Activated CD4-positive, alpha-beta T cell treated with anti-CD3 and anti-CD28 coated beads, Interleukin-2, amount 10 ng/mL, durations not matched to agents 7 days and 5 days (primary cell): ENCODE measurements around the gene HDAC4. TPM values are rescaled to one million over a fixed set of nuclear protein-coding genes. Genes with fewer than 3 reads are reported as not detected.

Source experiments
- CTCF ChIA-PET: fragments of 350-600 bp; sonication (Branson Sonifier 250); formaldehyde crosslinking; loops from one replicate; lab custom pipeline; 2021; ENCODE audit warnings: antibody characterized with exemption; lab: Charles Lee
- POLR2A ChIA-PET: fragments of 350-600 bp; sonication (Branson Sonifier 250); formaldehyde crosslinking; loops from one replicate; lab custom pipeline; 2021; ENCODE audit warnings: antibody characterized with exemption; lab: Charles Lee
- DNase-seq: peaks from one replicate; pipeline ENCODE4 v3.0.0-alpha.2; 2020
- H3K27ac Mint-ChIP-seq: one replicate; pipeline ENCODE4 v1.8.0; 2021; ENCODE audit warnings: mild to moderate bottlenecking, moderate library complexity, mixed read lengths
- H3K27me3 Mint-ChIP-seq: one replicate; pipeline ENCODE4 v1.8.0; 2021; ENCODE audit warnings: mixed read lengths
- H3K36me3 Mint-ChIP-seq: one replicate; pipeline ENCODE4 v1.8.0; 2021; ENCODE audit warnings: low read depth, mixed read lengths
- H3K4me1 Mint-ChIP-seq: one replicate; pipeline ENCODE4 v1.8.0; 2021; ENCODE audit warnings: mixed read lengths
- H3K4me3 Mint-ChIP-seq: one replicate; pipeline ENCODE4 v1.8.0; 2021; ENCODE audit warnings: mild to moderate bottlenecking, moderate library complexity, mixed read lengths
- H3K9me3 Mint-ChIP-seq: one replicate; pipeline ENCODE4 v1.8.0; 2021; ENCODE audit warnings: mixed read lengths
- total RNA-seq, 2 experiments: library from RNA; stranded (reverse); gene quantifications; one replicate each; pipeline ENCODE4 v1.2.3, GENCODE V29; 2021

HDAC4 gene
- total RNA-seq, 2 experiments from 2014 or later: 57.1 to 68.4 TPM

DNA sequence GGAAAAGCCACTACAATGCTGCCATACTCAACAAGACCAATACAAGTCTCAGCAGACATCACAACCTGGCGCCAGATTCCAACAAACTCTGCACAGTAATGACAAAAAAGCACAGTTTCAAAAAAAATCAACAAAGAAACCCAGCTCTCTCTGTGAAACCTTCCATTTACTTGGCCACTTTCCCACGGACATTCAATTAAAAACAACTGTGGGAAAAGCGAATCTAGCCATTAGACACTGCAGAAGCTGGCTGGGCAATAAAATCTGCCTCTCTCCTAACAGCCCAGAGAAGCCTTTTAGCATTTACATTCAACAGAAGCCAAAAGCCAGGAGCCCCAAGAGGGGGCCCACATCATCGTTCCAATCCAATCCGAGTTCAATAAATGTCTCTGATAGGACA, 128.9 kb downstream of the HDAC4 start:
- peaks cover 22% of the 10 kb centered on the region for H3K36me3 Mint-ChIP-seq
- peaks cover 7% of the 10 kb centered on the region for H3K27me3 Mint-ChIP-seq
- H3K27ac Mint-ChIP-seq: no peak overlapping the region
- H3K9me3 Mint-ChIP-seq: no peaks in the 10 kb centered on the region
- no peak for DNase-seq
- peaks cover 91% of the 10 kb centered on the region for H3K4me1 Mint-ChIP-seq
- ChIA-PET POLR2A (no interaction called here), CTCF (interaction anchor here (1.2 to 1.4 kb wide), 2 partner anchors 10 to 14 kb away, joined by 3 read pairs; no protein-coding TSS in a partner anchor)
- H3K4me3 Mint-ChIP-seq: no peak overlapping the region

DNA sequence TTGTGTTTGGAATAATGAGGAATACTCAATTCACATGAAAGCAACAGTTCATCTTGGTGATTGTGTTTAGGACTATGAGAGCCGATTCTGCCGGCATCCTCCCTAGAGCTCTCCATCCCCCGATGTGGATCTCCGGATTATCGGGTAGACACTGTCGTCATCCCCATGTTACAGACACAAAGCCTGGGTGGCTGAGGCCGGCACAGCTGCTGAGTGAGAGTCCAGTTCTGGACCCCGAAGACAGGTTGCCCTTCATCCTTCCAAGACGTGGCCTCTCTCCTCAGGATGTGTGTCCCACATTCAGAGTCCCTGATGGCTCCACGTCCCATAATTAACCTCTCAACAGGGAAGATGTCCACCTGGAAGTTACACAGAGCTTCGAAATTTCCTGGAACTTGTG, 129.3 kb downstream of the HDAC4 start:
- CTCF ChIA-PET: interaction anchor here (1.2 to 1.4 kb wide), 2 partner anchors 9 to 14 kb away, joined by 3 read pairs; no protein-coding TSS in a partner anchor
- peaks cover 91% of the 10 kb centered on the region for H3K4me1 Mint-ChIP-seq

DNA sequence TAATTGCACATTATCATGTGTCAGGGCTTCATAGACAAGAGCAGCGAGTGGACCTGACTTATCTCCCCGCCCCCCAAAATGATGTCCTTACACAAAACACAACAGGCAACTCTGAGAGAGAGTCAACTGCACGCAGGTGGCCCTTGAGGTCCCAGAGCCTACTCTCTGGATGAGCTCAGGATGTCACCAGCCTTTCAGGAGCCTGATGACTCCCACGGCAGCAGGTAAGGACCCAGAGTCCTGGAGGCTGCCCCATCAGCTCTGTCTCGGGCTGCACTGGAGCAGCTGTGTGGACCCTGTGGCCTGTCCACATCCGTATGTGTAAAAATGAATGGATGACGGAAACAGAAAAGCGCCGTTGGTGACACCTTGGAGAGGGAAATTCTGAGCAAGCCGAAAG, 130.9 kb downstream of the HDAC4 start:
- Mint-ChIP-seq H3K4me3 (no peak overlapping the region), H3K27ac (no peak overlapping the region), H3K9me3 (no peaks in the 10 kb centered on the region), H3K4me1 (peaks cover 91% of the 10 kb centered on the region), H3K27me3 (peaks cover 7% of the 10 kb centered on the region), H3K36me3 (peaks cover 28% of the 10 kb centered on the region)
- DNase-seq: no peak
- CTCF ChIA-PET: interaction anchor here (1.5 kb wide), 1 partner anchor 30 kb away, joined by 7 read pairs; no protein-coding TSS in a partner anchor
- POLR2A ChIA-PET: no interaction called here

More for the DNA sequence above, 129.3 kb downstream of the HDAC4 start:
- DNase-seq: no peak
- Mint-ChIP-seq H3K9me3 (no peaks in the 10 kb centered on the region), H3K4me3 (no peak overlapping the region), H3K27ac (no peak overlapping the region), H3K27me3 (peaks cover 7% of the 10 kb centered on the region), H3K36me3 (peaks cover 23% of the 10 kb centered on the region)
- POLR2A ChIA-PET: no interaction called here

DNA sequence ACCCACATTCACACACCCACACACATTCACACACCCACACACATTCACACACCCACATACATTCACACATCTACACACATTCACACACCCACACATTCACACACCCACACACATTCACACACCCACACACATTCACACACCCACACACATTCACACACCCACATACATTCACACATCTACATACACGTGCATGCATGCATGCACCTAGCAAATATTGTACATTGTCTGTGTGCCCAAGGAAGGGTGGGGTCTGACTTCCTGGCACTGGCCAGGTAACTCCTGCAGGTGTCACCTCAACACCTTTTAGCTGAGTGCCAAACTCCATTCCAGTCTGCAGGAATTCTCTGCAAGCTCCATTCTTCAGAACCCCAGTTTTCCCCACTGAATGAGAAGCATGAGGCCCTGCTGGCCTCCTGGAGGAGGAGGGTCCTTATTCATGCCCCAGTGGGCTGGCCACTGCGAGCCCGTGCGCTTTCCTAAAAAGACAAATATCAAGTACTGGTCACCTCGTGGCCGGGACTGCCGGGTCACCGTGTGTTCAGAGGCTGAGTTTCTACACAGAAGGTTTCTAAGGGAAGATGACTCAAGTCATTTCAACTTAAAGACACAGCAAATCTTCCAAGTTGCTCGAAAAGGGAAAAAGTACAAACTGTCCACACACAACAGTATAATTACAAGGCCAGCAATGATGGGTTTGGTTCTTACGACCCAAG, 131.5 kb downstream of the HDAC4 start:
- peaks cover 91% of the 10 kb centered on the region for H3K4me1 Mint-ChIP-seq
- DNase-seq: no peak
- ChIA-PET POLR2A (no interaction called here), CTCF (interaction anchor here (0.9 to 2.4 kb wide), 3 partner anchors 16 to 31 kb away, joined by 3 to 7 read pairs (median 7); no protein-coding TSS in a partner anchor)
- H3K27me3 Mint-ChIP-seq: peaks cover 7% of the 10 kb centered on the region
- no peak overlapping the region for H3K4me3 Mint-ChIP-seq
- peaks cover 28% of the 10 kb centered on the region for H3K36me3 Mint-ChIP-seq
- H3K27ac Mint-ChIP-seq: peak overlapping the region; percentile 58
- no peaks in the 10 kb centered on the region for H3K9me3 Mint-ChIP-seq

DNA sequence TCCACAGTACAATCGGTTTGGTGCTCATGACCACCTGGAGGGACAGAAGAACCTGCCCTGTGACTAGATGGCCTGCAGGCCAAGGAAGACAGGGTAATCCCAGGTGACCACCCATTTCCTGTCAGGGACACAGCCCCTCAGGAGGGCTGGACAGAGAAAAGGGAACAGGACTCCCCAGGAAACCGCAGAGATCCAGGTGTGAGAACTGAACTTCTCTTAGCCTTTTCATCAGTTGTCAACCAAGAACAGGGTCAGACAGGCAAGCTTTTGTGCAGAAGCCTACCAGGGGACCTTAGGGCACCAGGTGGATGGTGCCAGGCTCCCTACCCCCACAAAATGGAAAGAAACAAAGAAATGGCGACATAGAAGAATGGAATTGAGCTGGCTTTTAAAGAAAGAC, 132.3 kb downstream of the HDAC4 start:
- H3K9me3 Mint-ChIP-seq: no peaks in the 10 kb centered on the region
- no peak for DNase-seq
- peak overlapping the region; percentile 14 for H3K4me3 Mint-ChIP-seq
- CTCF ChIA-PET: interaction anchor here (0.9 to 2.5 kb wide), 5 partner anchors 11 to 32 kb away, joined by 3 to 7 read pairs (median 7); no protein-coding TSS in a partner anchor
- peaks cover 25% of the 10 kb centered on the region for H3K36me3 Mint-ChIP-seq
- peaks cover 90% of the 10 kb centered on the region for H3K4me1 Mint-ChIP-seq
- peaks cover 7% of the 10 kb centered on the region for H3K27me3 Mint-ChIP-seq
- POLR2A ChIA-PET: no interaction called here
- peak overlapping the region; percentile 98 for H3K27ac Mint-ChIP-seq

DNA sequence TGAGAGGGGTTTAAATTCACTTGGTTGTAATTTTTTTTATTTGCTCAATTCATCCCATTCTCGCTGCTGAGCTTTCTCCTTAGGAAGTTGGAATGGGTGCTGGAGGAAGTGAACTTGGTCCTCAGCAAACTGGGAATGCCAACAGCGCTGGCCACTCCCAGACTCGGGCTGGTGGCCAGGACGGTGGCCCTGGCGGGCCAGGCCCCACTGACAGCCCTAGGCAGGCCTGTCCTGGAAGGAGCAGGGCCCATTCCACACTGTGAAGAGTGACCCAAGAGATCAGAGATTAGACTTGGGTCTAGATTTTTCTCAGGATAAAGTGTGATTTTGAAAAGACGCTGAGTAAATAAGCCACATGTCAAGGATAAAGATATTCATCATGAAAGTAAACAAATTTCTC, 132.7 kb downstream of the HDAC4 start:
- no peaks in the 10 kb centered on the region for H3K9me3 Mint-ChIP-seq
- ChIA-PET CTCF (interaction anchor here (0.9 to 2.6 kb wide), 8 partner anchors 8 to 38 kb away, joined by 3 to 15 read pairs (median 4); no protein-coding TSS in a partner anchor), POLR2A (interaction anchor here (0.9 kb wide), 1 partner anchor 57 kb away, joined by 3 read pairs; no protein-coding TSS in a partner anchor)
- DNase-seq: no peak
- peaks cover 7% of the 10 kb centered on the region for H3K27me3 Mint-ChIP-seq
- H3K27ac Mint-ChIP-seq: peak overlapping the region; percentile 98
- H3K4me1 Mint-ChIP-seq: peaks cover 89% of the 10 kb centered on the region
- peaks cover 21% of the 10 kb centered on the region for H3K36me3 Mint-ChIP-seq
- peak overlapping the region; percentile 85 for H3K4me3 Mint-ChIP-seq

DNA sequence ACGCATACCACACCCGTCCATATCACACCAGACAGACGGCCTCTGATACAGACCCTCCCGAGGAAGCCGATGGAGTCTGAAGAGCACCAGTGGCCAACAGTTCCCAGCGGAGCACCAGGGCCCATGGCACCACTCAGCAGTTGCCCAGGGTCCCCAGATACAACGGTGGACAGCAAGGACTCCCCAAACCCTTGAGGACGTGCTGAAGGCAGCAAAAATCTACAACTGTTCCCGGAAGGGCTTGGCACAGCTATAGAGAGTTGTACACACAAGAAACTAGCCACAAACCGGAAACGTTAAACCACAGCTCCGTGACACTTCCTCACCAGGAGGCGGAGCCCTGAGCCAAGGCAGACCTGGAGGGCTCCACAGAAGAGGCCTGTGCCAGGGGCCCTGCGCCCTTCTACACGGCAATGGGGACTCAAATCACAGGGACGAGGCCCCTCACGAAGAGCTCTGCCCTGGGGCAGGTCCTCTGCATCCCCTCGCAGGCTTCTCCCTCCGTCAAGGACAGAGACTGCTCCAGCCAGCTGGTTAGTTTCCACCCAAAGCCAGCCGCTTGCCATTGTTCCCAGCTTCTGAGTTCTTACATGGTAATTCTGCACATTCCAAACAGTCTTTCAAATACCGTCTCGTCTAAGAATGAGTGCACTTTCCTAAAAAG, 133.4 kb downstream of the HDAC4 start:
- Mint-ChIP-seq H3K4me1 (peaks cover 87% of the 10 kb centered on the region), H3K4me3 (peak overlapping the region; percentile 85), H3K36me3 (peaks cover 14% of the 10 kb centered on the region), H3K27me3 (peaks cover 6% of the 10 kb centered on the region), H3K27ac (peak overlapping the region; percentile 98), H3K9me3 (no peaks in the 10 kb centered on the region)
- POLR2A ChIA-PET: interaction anchor here (0.9 kb wide), 1 partner anchor 57 kb away, joined by 3 read pairs; no protein-coding TSS in a partner anchor
- DNase-seq: peak; percentile 97
- CTCF ChIA-PET: interaction anchor here (0.5 to 2.6 kb wide), 13 partner anchors 9 to 167 kb away, joined by 3 to 15 read pairs (median 3); no protein-coding TSS in a partner anchor

DNA sequence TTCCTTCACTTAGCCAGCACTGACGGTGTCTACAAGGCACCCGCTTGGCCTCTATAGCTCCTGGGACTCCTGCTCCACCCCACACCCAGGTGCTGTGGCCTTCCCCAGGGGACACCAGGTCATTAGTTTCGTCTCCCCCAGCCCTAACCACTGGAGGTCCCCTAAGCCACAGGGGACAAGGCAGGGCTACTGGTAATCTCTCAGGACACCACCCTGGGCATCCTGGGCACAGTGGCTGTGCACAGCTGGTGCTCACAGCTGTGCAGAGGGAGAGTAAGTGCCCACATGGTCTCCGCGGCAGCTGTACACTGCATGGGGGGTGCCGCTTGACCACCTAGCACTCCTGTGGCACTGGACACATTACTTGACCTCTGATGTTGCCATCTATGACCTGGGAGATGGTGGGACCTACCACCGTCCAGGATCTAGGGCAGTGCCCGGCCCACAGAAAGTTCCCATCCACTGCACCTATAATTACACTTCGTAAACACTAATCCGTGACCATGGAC, 134.0 kb downstream of the HDAC4 start:
- peaks cover 13% of the 10 kb centered on the region for H3K36me3 Mint-ChIP-seq
- ChIA-PET POLR2A (interaction anchor here (0.6 to 1.1 kb wide), 2 partner anchors 9 to 32 kb away, joined by 3 to 8 read pairs; no protein-coding TSS in a partner anchor), CTCF (interaction anchor here (0.5 to 2.6 kb wide), 12 partner anchors 9 to 166 kb away, joined by 3 to 15 read pairs (median 3); no protein-coding TSS in a partner anchor)
- H3K27me3 Mint-ChIP-seq: peaks cover 2% of the 10 kb centered on the region
- no peaks in the 10 kb centered on the region for H3K9me3 Mint-ChIP-seq
- no peak for DNase-seq
- peak overlapping the region; percentile 85 for H3K4me3 Mint-ChIP-seq
- peaks cover 88% of the 10 kb centered on the region for H3K4me1 Mint-ChIP-seq
- H3K27ac Mint-ChIP-seq: peak overlapping the region; percentile 98

DNA sequence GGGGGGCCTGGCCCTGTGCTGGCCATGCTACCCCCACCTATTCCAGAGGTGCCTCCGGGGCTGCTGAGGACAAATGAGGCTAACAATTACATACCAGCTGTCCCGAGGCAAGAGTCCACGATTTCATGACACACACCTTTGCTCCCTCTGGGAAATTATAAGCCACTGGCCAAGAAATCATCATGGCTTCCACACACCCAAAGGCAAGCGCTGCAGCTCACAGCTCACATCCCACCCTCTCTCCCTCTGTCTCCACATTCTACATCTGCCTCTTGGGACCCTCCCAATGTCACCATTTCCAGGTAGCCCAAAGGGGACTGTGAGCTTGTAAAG, 134.4 kb downstream of the HDAC4 start:
- DNase-seq: no peak
- H3K27me3 Mint-ChIP-seq: peaks cover 2% of the 10 kb centered on the region
- ChIA-PET POLR2A (interaction anchor here (0.6 to 1.1 kb wide), 2 partner anchors 9 to 33 kb away, joined by 3 to 8 read pairs; no protein-coding TSS in a partner anchor), CTCF (interaction anchor here (1.0 to 2.6 kb wide), 6 partner anchors 10 to 125 kb away, joined by 3 to 15 read pairs (median 4); no protein-coding TSS in a partner anchor)
- H3K4me1 Mint-ChIP-seq: peaks cover 86% of the 10 kb centered on the region
- H3K27ac Mint-ChIP-seq: peak overlapping the region; percentile 98
- H3K9me3 Mint-ChIP-seq: no peaks in the 10 kb centered on the region
- H3K36me3 Mint-ChIP-seq: peaks cover 14% of the 10 kb centered on the region
- peak overlapping the region; percentile 85 for H3K4me3 Mint-ChIP-seq

DNA sequence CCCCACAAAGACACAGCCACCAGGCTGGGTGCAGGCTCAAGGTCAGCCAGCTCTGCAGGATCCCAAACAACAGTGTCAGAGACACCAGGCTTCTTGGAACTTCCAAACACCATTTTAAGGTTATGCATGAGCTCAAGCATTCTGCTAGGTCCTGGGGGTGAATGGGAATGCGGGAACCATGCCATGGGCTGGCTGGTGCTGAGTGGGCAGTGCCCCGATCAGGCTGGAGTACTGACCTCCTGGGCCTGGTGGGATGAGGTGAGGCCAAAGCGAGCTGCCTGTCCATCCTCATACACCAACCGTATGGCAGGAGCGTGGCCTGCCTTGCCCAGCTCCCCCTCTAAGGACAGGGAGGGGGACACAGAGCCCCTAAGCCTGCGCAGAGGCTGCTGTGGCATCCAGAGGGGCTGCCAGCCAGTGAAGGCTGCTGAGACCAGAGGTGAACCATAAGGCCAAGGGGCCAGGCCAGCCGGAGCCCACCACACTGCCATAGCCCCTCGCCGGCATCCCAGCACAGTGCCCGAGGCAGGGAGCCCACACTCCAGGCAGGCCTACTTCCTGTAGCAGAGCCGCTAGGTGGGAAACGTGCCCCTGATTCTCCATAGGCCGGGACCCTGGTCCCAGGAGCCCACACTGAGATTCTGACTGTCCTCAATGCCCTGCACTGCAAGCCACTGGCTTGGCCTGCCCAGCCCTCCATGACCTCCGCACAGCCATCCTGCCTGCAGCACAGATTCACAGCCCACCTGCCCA, 135.0 kb downstream of the HDAC4 start:
- CTCF ChIA-PET: interaction anchor here (1.2 to 2.6 kb wide), 3 partner anchors 10 to 32 kb away, joined by 3 to 15 read pairs (median 5); no protein-coding TSS in a partner anchor
- H3K36me3 Mint-ChIP-seq: peaks cover 17% of the 10 kb centered on the region
- H3K27ac Mint-ChIP-seq: peak overlapping the region; percentile 98
- H3K4me1 Mint-ChIP-seq: peaks cover 91% of the 10 kb centered on the region
- DNase-seq: no peak
- peak overlapping the region; percentile 85 for H3K4me3 Mint-ChIP-seq
- POLR2A ChIA-PET: interaction anchor here (0.6 to 1.1 kb wide), 2 partner anchors 10 to 33 kb away, joined by 3 to 8 read pairs; no protein-coding TSS in a partner anchor
- no peaks in the 10 kb centered on the region for H3K9me3 Mint-ChIP-seq
- H3K27me3 Mint-ChIP-seq: peaks cover 2% of the 10 kb centered on the region

DNA sequence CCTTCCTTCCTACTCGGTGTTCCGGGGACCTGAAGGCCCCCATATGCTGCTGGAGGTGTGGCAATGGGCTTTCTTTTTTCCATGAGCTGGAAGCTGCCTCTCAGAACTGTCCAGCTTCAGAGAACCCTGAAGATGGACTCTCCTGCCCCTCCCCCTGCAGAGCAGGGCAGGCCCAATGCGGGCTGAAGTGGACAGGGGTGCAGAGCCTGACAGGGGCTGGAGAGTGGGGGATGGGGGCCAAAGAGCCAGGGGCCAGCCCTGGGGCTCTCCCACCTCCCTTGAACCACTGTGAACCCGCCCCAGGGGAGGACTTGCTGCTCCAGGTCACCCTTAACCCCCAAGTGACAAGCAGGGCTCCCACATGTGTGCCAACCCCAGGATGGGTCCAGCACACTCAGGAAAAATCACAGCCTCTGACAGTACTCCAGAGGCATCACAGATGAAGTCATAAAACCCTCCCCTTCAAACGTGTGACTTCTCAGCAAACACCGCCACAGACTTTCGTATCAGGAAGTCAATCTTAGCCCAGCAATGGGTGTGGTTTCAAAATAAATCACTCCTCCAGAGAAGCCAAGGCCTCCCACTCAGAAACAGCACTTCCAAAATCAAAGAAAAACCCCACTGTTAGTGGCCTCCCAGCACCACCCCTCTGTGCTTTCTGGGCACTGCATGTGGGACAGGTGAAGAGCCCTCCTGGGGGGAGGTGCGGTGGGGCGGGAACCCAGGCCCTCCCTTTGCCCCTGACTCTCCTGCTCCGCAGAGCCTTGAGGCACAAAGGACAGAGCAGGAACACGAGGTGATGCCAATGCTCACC, 135.8 kb downstream of the HDAC4 start:
- H3K4me3 Mint-ChIP-seq: peak overlapping the region; percentile 85
- DNase-seq: peak; percentile 84
- CTCF ChIA-PET: interaction anchor here (2.6 kb wide), 1 partner anchor 11 kb away, joined by 15 read pairs; no protein-coding TSS in a partner anchor
- peaks cover 14% of the 10 kb centered on the region for H3K36me3 Mint-ChIP-seq
- H3K27ac Mint-ChIP-seq: peak overlapping the region; percentile 96
- POLR2A ChIA-PET: no interaction called here
- H3K9me3 Mint-ChIP-seq: no peaks in the 10 kb centered on the region
- H3K27me3 Mint-ChIP-seq: peaks cover 2% of the 10 kb centered on the region
- peaks cover 93% of the 10 kb centered on the region for H3K4me1 Mint-ChIP-seq
